DND-41 (cell line): ENCODE results near the gene ZNF165.
A peak's percentile ranks its signal among the peaks of the same experiment; 100 is the strongest.
"Not testable (repeated sequence)": the region's sequence is repeated elsewhere in the genome, so short reads cannot be mapped to it uniquely, and the experiment has no call there.

Experiments
- ATAC-seq: fragments of 200-7000 bp; cut with Tn5 transposase; 3 replicates; pipeline ENCODE4 v1.9.1; 2021; ENCODE audit warnings: low read depth; ENCODE audit not compliant: insufficient read depth
- DNase-seq: peaks from one replicate; pipeline ENCODE4 v3.0.0-alpha.2; 2020
- H2AFZ ChIP-seq: 2 replicates; pipeline ENCODE4 v1.6.0; 2012; ENCODE audit warnings: low read depth, low read length
- H3K27ac ChIP-seq: 2 replicates; pipeline ENCODE4 v1.5.1; 2012; ENCODE audit warnings: low read length, inconsistent platforms
- H3K27me3 ChIP-seq: fragments of 200-600 bp; sonication (generic); 2 replicates; pipeline ENCODE4 v1.6.0; 2012; ENCODE audit warnings: low read length, mild to moderate bottlenecking, inconsistent platforms; ENCODE audit not compliant: insufficient read depth, poor library complexity
- H3K36me3 ChIP-seq: 2 replicates; pipeline ENCODE4 v1.5.1; 2012; ENCODE audit warnings: low read length, inconsistent platforms; ENCODE audit not compliant: insufficient read depth
- H3K4me1 ChIP-seq: 2 replicates; pipeline ENCODE4 v1.5.1; 2012; ENCODE audit warnings: mild to moderate bottlenecking, low read length; ENCODE audit not compliant: insufficient read depth
- H3K4me2 ChIP-seq: 2 replicates; pipeline ENCODE4 v1.6.0; 2012; ENCODE audit warnings: mild to moderate bottlenecking, moderate library complexity, low read length, inconsistent platforms; ENCODE audit not compliant: insufficient read depth
- H3K4me3 ChIP-seq, 2 experiments: fragments of 200-600 bp in 1 of 2; shearing (Covaris generic) in 1 of 2; 2 replicates each; pipeline ENCODE4 v1.5.1; 2012 to 2016; ENCODE audit warnings: inconsistent platforms in 2 of 2, low read length in 2 of 2, mild to moderate bottlenecking in 2 of 2, low read depth in 1 of 2, moderate library complexity in 1 of 2
- H3K79me2 ChIP-seq: 2 replicates; pipeline ENCODE4 v1.6.0; 2012; ENCODE audit warnings: low read length, inconsistent platforms; ENCODE audit not compliant: insufficient read depth
- H3K9ac ChIP-seq: 2 replicates; pipeline ENCODE4 v1.6.0; 2012; ENCODE audit warnings: low read depth, mild to moderate bottlenecking, inconsistent platforms, low read length, moderate library complexity
- H3K9me3 ChIP-seq: 2 replicates; pipeline ENCODE4 v1.5.1; 2012; ENCODE audit warnings: low read length, moderate library complexity, mild to moderate bottlenecking, inconsistent platforms; ENCODE audit not compliant: insufficient read depth, severe bottlenecking
- H4K20me1 ChIP-seq: 2 replicates; pipeline ENCODE4 v1.6.0; 2012; ENCODE audit warnings: low read length; ENCODE audit not compliant: insufficient read depth
- CTCF ChIP-seq: IDR thresholded peaks from 2 replicates; pipeline ENCODE4 v1.5.1; 2012; ENCODE audit warnings: borderline replicate concordance, low read length, moderate library complexity, mild to moderate bottlenecking; ENCODE audit not compliant: poor library complexity, severe bottlenecking; ENCODE audit errors: extremely low read depth
- EZH2 ChIP-seq: IDR thresholded peaks from 3 replicates; pipeline ENCODE4 v1.6.1; 2012; ENCODE audit warnings: borderline replicate concordance, low read depth, mild to moderate bottlenecking, moderate library complexity, low read length, inconsistent platforms; ENCODE audit not compliant: severe bottlenecking

The ZNF165 gene

GRCh38 chr6:28089054-28089453 is 8.7 kb downstream of the ZNF165 start:
- Histone ChIP-seq H4K20me1 (no peaks in the 10 kb centered on the region), H2AFZ (no peak overlapping the region), H3K4me2 (no peak overlapping the region), H3K9me3 (peaks cover 8% of the 10 kb centered on the region), H3K79me2 (no peaks in the 10 kb centered on the region), H3K4me3 (no peak overlapping the region), H3K27me3 (no peaks in the 10 kb centered on the region), H3K36me3 (no peaks in the 10 kb centered on the region), H3K4me1 (peaks cover 4% of the 10 kb centered on the region; the same call in 1 of the 2 replicates), H3K9ac (no peak overlapping the region), H3K27ac (no peak overlapping the region)
- TF ChIP-seq CTCF = no peak
- no peak for TF ChIP-seq EZH2
- DNase-seq (no peak), ATAC-seq (no peak)

GRCh38 chr6:28090917-28091586 is 10.7 kb downstream of the ZNF165 start:
- H3K79me2 ChIP-seq = no peaks in the 10 kb centered on the region
- H2AFZ ChIP-seq = no peak overlapping the region
- H3K36me3 ChIP-seq = no peaks in the 10 kb centered on the region
- peak overlapping the region; percentile 32; the same call in 1 of the 2 replicates for H3K4me2 ChIP-seq
- H3K9me3 ChIP-seq = peaks cover 8% of the 10 kb centered on the region
- TF ChIP-seq EZH2 (no peak), CTCF (no peak)
- ATAC-seq (peak; percentile 62), DNase-seq (peak; percentile 26)
- H3K4me1 ChIP-seq = peaks cover 4% of the 10 kb centered on the region; the same call in 1 of the 2 replicates
- no peak overlapping the region for H3K27ac ChIP-seq
- no peaks in the 10 kb centered on the region for H4K20me1 ChIP-seq
- peak overlapping the region in 1 of 2 experiments; percentile 40; a peak in 2 of 4 replicates for H3K4me3 ChIP-seq
- no peak overlapping the region for H3K9ac ChIP-seq
- H3K27me3 ChIP-seq = no peaks in the 10 kb centered on the region

- H3K4me2 ChIP-seq, H3K9me3 ChIP-seq, DNase-seq, H3K36me3 ChIP-seq, H3K4me3 ChIP-seq, H3K4me1 ChIP-seq, H3K27ac ChIP-seq, H4K20me1 ChIP-seq, H2AFZ ChIP-seq, H3K27me3 ChIP-seq, H3K9ac ChIP-seq, ATAC-seq, H3K79me2 ChIP-seq: not testable (repeated sequence)
These were observed 21.9 kb downstream of the ZNF165 start for GRCh38 chr6:28102222-28102621.

- not testable (repeated sequence) for ATAC-seq, H3K9me3 ChIP-seq, DNase-seq, H3K79me2 ChIP-seq, H3K9ac ChIP-seq, H3K4me2 ChIP-seq, H4K20me1 ChIP-seq, H3K27me3 ChIP-seq, H3K36me3 ChIP-seq, H2AFZ ChIP-seq, H3K27ac ChIP-seq, H3K4me3 ChIP-seq, H3K4me1 ChIP-seq
These were observed 22.3 kb downstream of the ZNF165 start for GRCh38 chr6:28102699-28103098.
